HepG2 (cell line): Measurements from ENCODE around the gene ZNRF3. TPM values are rescaled to one million over a fixed set of nuclear protein-coding genes. Genes with fewer than 3 reads are reported as not detected.
A peak's percentile ranks its signal among the peaks of the same experiment; 100 is the strongest.

Experiments used
- ATAC-seq: fragments of 200-7000 bp; cut with Tn5 transposase; 3 replicates; pipeline ENCODE4 v1.9.1; 2020; ENCODE audit warnings: mild to moderate bottlenecking, moderate library complexity
- BruUV-seq: library from RNA; stranded (reverse); fragments of 400-500 nt; replicated peaks from 2 replicates; lab custom pipeline; 2021; lab: Mats Ljungman, UMichigan
- CTCF ChIA-PET: fragments of 300-600 bp; formaldehyde crosslinking; extraction: SDS; loops from one replicate; lab custom pipeline; 2021; ENCODE audit warnings: low total read pairs, inconsistent platforms, low intra/inter-chr PET ratio; lab: Yijun Ruan, JAX
- POLR2A ChIA-PET: fragments of 350-600 bp; sonication (Branson Sonifier 250); formaldehyde crosslinking; loops from one replicate; lab custom pipeline; 2020; ENCODE audit warnings: antibody characterized with exemption, inconsistent platforms; lab: Yijun Ruan, JAX
- DNase-seq: peaks from one replicate; pipeline ENCODE4 v3.0.0-alpha.2; 2015; ENCODE audit warnings: low spot score
- FAIRE-seq: peaks from 3 replicates; lab custom pipeline; 2011; peaks lifted over from hg19 to GRCh38; lab: Jason Lieb, UNC
- H2AFZ ChIP-seq: one replicate; pipeline ENCODE4 v1.6.1; 2011; ENCODE audit warnings: low read length, inconsistent platforms
- H3K27ac ChIP-seq: fragments of 300-600 bp; 3 replicates; pipeline ENCODE4 v1.8.0; 2011; ENCODE audit warnings: mixed run types, mild to moderate bottlenecking, mixed read lengths, low read length, inconsistent platforms; ENCODE audit not compliant: insufficient read depth; ENCODE audit errors: extremely low read length
- H3K27me3 ChIP-seq, 2 experiments: fragments of 200-600 bp in 1 of 2; 2 replicates in 1 of 2; 3 replicates in 1 of 2; pipeline versions ENCODE4 v1.6.0 to v1.8.0; 2011; ENCODE audit warnings: low read length in 2 of 2, mild to moderate bottlenecking in 2 of 2, moderate library complexity in 2 of 2, inconsistent platforms in 1 of 2; ENCODE audit not compliant: insufficient read depth in 2 of 2, control insufficient read depth in 1 of 2
- H3K36me3 ChIP-seq, 2 experiments: fragments of 200-600 bp in 1 of 2; replicated peaks in 1 of 2; 2 replicates in 1 of 2; 3 replicates in 1 of 2; pipeline versions ENCODE4 v1.5.1 to v1.8.0; 2011; ENCODE audit warnings: low read length in 2 of 2, inconsistent platforms in 1 of 2; ENCODE audit not compliant: insufficient read depth in 2 of 2, control insufficient read depth in 1 of 2
- H3K4me1 ChIP-seq: 2 replicates; pipeline ENCODE4 v1.5.1; 2012; ENCODE audit warnings: low read length, inconsistent platforms; ENCODE audit not compliant: insufficient read depth
- H3K4me2 ChIP-seq: 2 replicates; pipeline ENCODE4 v1.6.0; 2011; ENCODE audit warnings: low read depth, low read length, inconsistent platforms
- H3K4me3 ChIP-seq, 3 experiments: fragments of 200-600 bp in 1 of 3; sonication (generic), shearing (Covaris generic) in 1 of 3; replicated peaks in 1 of 3; 2 replicates each; pipeline ENCODE4 v1.5.1; 2011 to 2016; ENCODE audit warnings: low read length in 3 of 3, inconsistent platforms in 2 of 3, low read depth in 2 of 3, mild to moderate bottlenecking in 2 of 3, control low read depth in 1 of 3, mixed read lengths in 1 of 3; ENCODE audit not compliant: insufficient read depth in 1 of 3
- H3K79me2 ChIP-seq: one replicate; pipeline ENCODE4 v1.6.1; 2011; ENCODE audit warnings: low read length, inconsistent platforms; ENCODE audit not compliant: insufficient read depth
- H3K9ac ChIP-seq: 2 replicates; pipeline ENCODE4 v1.6.0; 2011; ENCODE audit warnings: mild to moderate bottlenecking, low read depth, low read length, inconsistent platforms; ENCODE audit not compliant: insufficient read depth
- H3K9me3 ChIP-seq: 2 replicates; pipeline ENCODE4 v1.5.1; 2012; ENCODE audit warnings: mild to moderate bottlenecking, low read length
- H4K20me1 ChIP-seq: 2 replicates; pipeline ENCODE4 v1.6.0; 2011; ENCODE audit warnings: inconsistent platforms, mild to moderate bottlenecking, low read length, moderate library complexity; ENCODE audit not compliant: insufficient read depth
- ARHGAP35 ChIP-seq: sonication (generic); formaldehyde crosslinking; IDR thresholded peaks from 2 replicates; pipeline ENCODE4 v1.9.0; 2022; ENCODE audit warnings: mild to moderate bottlenecking, inconsistent platforms, moderate library complexity, missing genetic modification reagents, borderline replicate concordance
- CBX5 ChIP-seq: sonication (generic); formaldehyde crosslinking; IDR thresholded peaks from 2 replicates; pipeline ENCODE4 v1.4.0; 2020; ENCODE audit warnings: missing genetic modification reagents, borderline replicate concordance
- CCDC6 ChIP-seq: sonication (generic); formaldehyde crosslinking; IDR thresholded peaks from 2 replicates; pipeline ENCODE4 v1.8.1; 2022; ENCODE audit warnings: mild to moderate bottlenecking, missing genetic modification reagents, moderate library complexity
- CENPX ChIP-seq: sonication (generic); formaldehyde crosslinking; IDR thresholded peaks from 2 replicates; pipeline ENCODE4 v1.9.0; 2021; ENCODE audit warnings: mild to moderate bottlenecking, missing genetic modification reagents, moderate library complexity
- CREM ChIP-seq, 2 experiments: sonication (generic) in 1 of 2; formaldehyde crosslinking in 1 of 2; IDR thresholded peaks; 2 replicates each; pipeline versions ENCODE4 v1.4.0 to v1.6.1; 2016 to 2020; ENCODE audit warnings: antibody characterized with exemption in 1 of 2, mild to moderate bottlenecking in 1 of 2, missing genetic modification reagents in 1 of 2
- KDM3A ChIP-seq: IDR thresholded peaks from 2 replicates; pipeline ENCODE4 v1.6.1; 2018; ENCODE audit warnings: low read depth, missing compliant biosample characterization
- KDM6A ChIP-seq: IDR thresholded peaks from 2 replicates; pipeline ENCODE4 v1.6.1; 2016; ENCODE audit warnings: low read depth
- NFE2L1 ChIP-seq: sonication (generic); formaldehyde crosslinking; IDR thresholded peaks from 2 replicates; pipeline ENCODE4 v1.4.0; 2020; ENCODE audit warnings: missing genetic modification reagents, mild to moderate bottlenecking, borderline replicate concordance
- PITX1 ChIP-seq: sonication (generic); formaldehyde crosslinking; IDR thresholded peaks from 2 replicates; pipeline ENCODE4 v1.5.1; 2020; ENCODE audit warnings: mild to moderate bottlenecking, missing genetic modification reagents
- SAFB2 ChIP-seq: sonication (generic); formaldehyde crosslinking; IDR thresholded peaks from 2 replicates; pipeline ENCODE4 v1.5.1; 2020; ENCODE audit warnings: missing genetic modification reagents, low read depth, mild to moderate bottlenecking, borderline replicate concordance
- SMAD1 ChIP-seq: sonication (generic); formaldehyde crosslinking; IDR thresholded peaks from 2 replicates; pipeline ENCODE4 v1.4.0; 2020; ENCODE audit warnings: missing genetic modification reagents, low read depth, mild to moderate bottlenecking, borderline replicate concordance
- ZNF564 ChIP-seq: sonication (generic); formaldehyde crosslinking; IDR thresholded peaks from 2 replicates; pipeline ENCODE4 v1.8.1; 2023; ENCODE audit warnings: mild to moderate bottlenecking, missing genetic modification reagents
- WGBS: methylation state at CpG from one replicate; pipeline ENCODE4 v1.1.6; 2017; ENCODE audit warnings: low lambda C conversion rate; 5-methylcytosine and 5-hydroxymethylcytosine counted together
- in situ Hi-C: cut with HindIII; loops from 2 replicates; pipeline ENCODE4 v1.10.0; 2017; ENCODE audit warnings: low pct_unique_long_range_greater_than_20kb; ENCODE audit not compliant: extremely low pct_ligation_motif_present
- intact Hi-C: fragments of 100-400 bp; cut with micrococcal nuclease; formaldehyde crosslinking; loops from one replicate; pipeline ENCODE4 v1.10.0; 2022; ENCODE audit not compliant: unreplicated experiment
- polyA plus RNA-seq, 8 experiments: library from polyadenylated mRNA; depleted of rRNA in 3 of 8; stranded (reverse) in 7 of 8; unstranded in 1 of 8; fragments of >200 nt; fragmentation: Illumina TruSeq in 4 of 8; extraction: Trizol in 4 of 8; gene quantifications; 2 replicates each; pipeline versions ENCODE4 v1.2.1 to v1.2.3, GENCODE V29; 2011 to 2016; ENCODE audit warnings: low read depth in 4 of 8, missing spikeins in 1 of 8, mixed read lengths in 1 of 8; ENCODE audit not compliant: insufficient read depth in 1 of 8
- total RNA-seq, 5 experiments: library from RNA; depleted of rRNA; stranded (reverse); fragments of >200 nt; fragmentation: Illumina TruSeq; extraction: Trizol; gene quantifications; 2 replicates each; pipeline ENCODE4 v1.2.3, GENCODE V29; 2016; ENCODE audit warnings: low read depth in 1 of 5
- TF ChIP-seq, protein P1 (sequence below): sonication (generic); formaldehyde crosslinking; conservative IDR thresholded peaks from 2 replicates; pipeline ENCODE4 v1.4.0; 2020; ENCODE audit warnings: missing genetic modification reagents
- TF ChIP-seq, protein P2 (sequence below): sonication (generic); formaldehyde crosslinking; IDR thresholded peaks from 2 replicates; pipeline ENCODE4 v1.5.0; 2020; ENCODE audit warnings: missing genetic modification reagents
- TF ChIP-seq, protein P3 (sequence below): sonication (generic); formaldehyde crosslinking; IDR thresholded peaks from 2 replicates; pipeline ENCODE4 v1.9.0; 2021; ENCODE audit warnings: missing genetic modification reagents, borderline replicate concordance
- TF ChIP-seq, protein P4 (sequence below): sonication (generic); formaldehyde crosslinking; IDR thresholded peaks from 2 replicates; pipeline ENCODE4 v1.4.0; 2020; ENCODE audit warnings: missing genetic modification reagents

The ZNRF3 gene
- total and polyA plus RNA-seq, 2 of the 13 experiments (the other 11 are each of a cell fraction or from before 2014, with no cell fraction given): 20.3 to 36.7 TPM

DNA sequence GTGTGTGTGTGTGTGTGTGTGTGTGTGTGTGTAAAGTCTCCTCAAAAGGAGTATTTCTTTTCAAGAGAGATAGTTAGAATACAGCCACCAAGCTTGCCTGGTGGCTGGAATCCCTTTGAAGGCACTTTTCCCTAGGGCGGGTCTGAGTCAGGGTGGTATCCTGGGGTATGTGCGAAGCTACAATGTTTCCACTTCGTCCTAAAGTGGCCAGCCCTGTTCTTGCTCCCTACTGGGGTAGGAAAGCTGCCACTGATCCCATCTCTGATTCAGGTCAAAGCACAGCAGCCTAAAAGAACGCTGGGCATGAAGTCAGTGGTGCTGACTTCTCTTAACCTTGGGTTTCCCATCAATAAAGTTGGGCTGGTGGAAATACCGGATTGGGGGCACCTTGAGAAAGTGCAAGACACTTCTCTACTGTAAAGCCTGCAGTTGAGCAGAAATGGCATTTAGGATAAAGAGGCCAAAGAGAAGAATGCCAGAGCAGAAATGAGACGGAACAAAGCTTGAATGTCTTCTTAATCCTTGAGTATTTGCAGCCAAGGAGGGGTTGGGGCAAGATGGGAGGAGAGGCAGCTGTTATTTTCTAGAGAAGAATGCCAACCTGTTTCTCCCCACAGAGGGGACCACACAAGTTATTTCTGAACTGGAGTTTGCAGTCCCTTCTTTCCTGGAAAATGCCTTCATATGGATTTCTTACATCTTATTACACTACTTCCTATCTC lies 35.3 kb downstream of the ZNRF3 start:
- peak overlapping the region; percentile 81 for H3K27ac ChIP-seq
- no peak for ATAC-seq
- TF ChIP-seq, protein P1, sequence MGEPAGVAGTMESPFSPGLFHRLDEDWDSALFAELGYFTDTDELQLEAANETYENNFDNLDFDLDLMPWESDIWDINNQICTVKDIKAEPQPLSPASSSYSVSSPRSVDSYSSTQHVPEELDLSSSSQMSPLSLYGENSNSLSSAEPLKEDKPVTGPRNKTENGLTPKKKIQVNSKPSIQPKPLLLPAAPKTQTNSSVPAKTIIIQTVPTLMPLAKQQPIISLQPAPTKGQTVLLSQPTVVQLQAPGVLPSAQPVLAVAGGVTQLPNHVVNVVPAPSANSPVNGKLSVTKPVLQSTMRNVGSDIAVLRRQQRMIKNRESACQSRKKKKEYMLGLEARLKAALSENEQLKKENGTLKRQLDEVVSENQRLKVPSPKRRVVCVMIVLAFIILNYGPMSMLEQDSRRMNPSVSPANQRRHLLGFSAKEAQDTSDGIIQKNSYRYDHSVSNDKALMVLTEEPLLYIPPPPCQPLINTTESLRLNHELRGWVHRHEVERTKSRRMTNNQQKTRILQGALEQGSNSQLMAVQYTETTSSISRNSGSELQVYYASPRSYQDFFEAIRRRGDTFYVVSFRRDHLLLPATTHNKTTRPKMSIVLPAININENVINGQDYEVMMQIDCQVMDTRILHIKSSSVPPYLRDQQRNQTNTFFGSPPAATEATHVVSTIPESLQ (CRISPR knock-in tag): no peak
- TF ChIP-seq ARHGAP35 (CRISPR knock-in tag) (0 out of 2 replicates have a peak, but pooled peaks have one; percentile 18), ZNF564 (CRISPR knock-in tag) (0 out of 2 replicates have a peak, but pooled peaks have one; percentile 18), CBX5 (no peak), CENPX (no peak), KDM3A (no peak), CCDC6 (CRISPR knock-in tag) (no peak), PITX1 (CRISPR knock-in tag) (no peak), NFE2L1 (no peak), KDM6A (no peak), SAFB2 (CRISPR knock-in tag) (no peak), CREM (IDR thresholded peaks at IDR 0.05) (no peak), CREM (CRISPR knock-in tag; IDR thresholded peaks at IDR 0.05) (no peak), SMAD1 (CRISPR knock-in tag) (peak; percentile 10; the same call in 1 of the 2 replicates)
- TF ChIP-seq, protein P2, sequence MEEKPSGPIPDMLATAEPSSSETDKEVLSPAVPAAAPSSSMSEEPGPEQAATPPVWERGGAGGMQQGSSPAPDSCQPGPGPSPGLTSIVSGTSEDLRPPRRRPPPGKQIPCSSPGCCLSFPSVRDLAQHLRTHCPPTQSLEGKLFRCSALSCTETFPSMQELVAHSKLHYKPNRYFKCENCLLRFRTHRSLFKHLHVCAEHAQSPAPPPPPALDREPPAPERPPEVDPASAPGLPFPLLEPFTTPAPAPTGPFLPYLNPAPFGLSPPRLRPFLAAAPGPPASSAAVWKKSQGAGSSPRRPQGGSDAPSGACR: no peak
- TF ChIP-seq, protein P3, sequence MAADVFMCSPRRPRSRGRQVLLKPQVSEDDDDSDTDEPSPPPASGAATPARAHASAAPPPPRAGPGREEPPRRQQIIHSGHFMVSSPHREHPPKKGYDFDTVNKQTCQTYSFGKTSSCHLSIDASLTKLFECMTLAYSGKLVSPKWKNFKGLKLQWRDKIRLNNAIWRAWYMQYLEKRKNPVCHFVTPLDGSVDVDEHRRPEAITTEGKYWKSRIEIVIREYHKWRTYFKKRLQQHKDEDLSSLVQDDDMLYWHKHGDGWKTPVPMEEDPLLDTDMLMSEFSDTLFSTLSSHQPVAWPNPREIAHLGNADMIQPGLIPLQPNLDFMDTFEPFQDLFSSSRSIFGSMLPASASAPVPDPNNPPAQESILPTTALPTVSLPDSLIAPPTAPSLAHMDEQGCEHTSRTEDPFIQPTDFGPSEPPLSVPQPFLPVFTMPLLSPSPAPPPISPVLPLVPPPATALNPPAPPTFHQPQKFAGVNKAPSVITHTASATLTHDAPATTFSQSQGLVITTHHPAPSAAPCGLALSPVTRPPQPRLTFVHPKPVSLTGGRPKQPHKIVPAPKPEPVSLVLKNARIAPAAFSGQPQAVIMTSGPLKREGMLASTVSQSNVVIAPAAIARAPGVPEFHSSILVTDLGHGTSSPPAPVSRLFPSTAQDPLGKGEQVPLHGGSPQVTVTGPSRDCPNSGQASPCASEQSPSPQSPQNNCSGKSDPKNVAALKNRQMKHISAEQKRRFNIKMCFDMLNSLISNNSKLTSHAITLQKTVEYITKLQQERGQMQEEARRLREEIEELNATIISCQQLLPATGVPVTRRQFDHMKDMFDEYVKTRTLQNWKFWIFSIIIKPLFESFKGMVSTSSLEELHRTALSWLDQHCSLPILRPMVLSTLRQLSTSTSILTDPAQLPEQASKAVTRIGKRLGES (CRISPR knock-in tag): no peak
- TF ChIP-seq, protein P4, sequence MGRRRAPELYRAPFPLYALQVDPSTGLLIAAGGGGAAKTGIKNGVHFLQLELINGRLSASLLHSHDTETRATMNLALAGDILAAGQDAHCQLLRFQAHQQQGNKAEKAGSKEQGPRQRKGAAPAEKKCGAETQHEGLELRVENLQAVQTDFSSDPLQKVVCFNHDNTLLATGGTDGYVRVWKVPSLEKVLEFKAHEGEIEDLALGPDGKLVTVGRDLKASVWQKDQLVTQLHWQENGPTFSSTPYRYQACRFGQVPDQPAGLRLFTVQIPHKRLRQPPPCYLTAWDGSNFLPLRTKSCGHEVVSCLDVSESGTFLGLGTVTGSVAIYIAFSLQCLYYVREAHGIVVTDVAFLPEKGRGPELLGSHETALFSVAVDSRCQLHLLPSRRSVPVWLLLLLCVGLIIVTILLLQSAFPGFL (CRISPR knock-in tag): no peak

More for the DNA sequence above, 35.3 kb downstream of the ZNRF3 start:
- Histone ChIP-seq H3K4me2 (peak overlapping the region; percentile 63), H2AFZ (no peak overlapping the region), H3K79me2 (peaks cover 98% of the 10 kb centered on the region), H4K20me1 (no peaks in the 10 kb centered on the region), H3K9ac (peak overlapping the region; percentile 44), H3K36me3 (peaks cover 4 to 5% of the 10 kb centered on the region in 2 experiments; a peak in 2 of 5 replicates), H3K9me3 (no peaks in the 10 kb centered on the region), H3K4me3 (peak overlapping the region in 1 of 3 experiments; percentile 31; a peak in 1 of 6 replicates), H3K4me1 (peaks cover 100% of the 10 kb centered on the region), H3K27me3 (no peaks in the 10 kb centered on the region)
- 76% methylated on average over 6 of the region's 6 CpGs for WGBS
- no TSS peak for BruUV-seq
- ChIA-PET POLR2A (interaction anchor here (1.0 to 4.9 kb wide), 13 partner anchors 14 to 125 kb away, joined by 3 to 44 read pairs (median 3); partner anchors contain the start of gene ZNRF3), CTCF (no interaction called here)
- DNase-seq (no peak), FAIRE-seq (no peak)
- in situ Hi-C loops: loop anchor here (5.0 kb wide), 1 partner anchor 114 kb away; no protein-coding TSS in a partner anchor
- intact Hi-C loops: loop anchor here (2.0 kb wide), 1 partner anchor 112 kb away; no protein-coding TSS in a partner anchor
